ENCODE results near the gene UBA5. TPM values are rescaled to one million over a fixed set of nuclear protein-coding genes. Genes with fewer than 3 reads are reported as not detected.

Gene UBA5
- total RNA-seq, 1 donor from 2014 or later, result 26.5 TPM

DNA sequence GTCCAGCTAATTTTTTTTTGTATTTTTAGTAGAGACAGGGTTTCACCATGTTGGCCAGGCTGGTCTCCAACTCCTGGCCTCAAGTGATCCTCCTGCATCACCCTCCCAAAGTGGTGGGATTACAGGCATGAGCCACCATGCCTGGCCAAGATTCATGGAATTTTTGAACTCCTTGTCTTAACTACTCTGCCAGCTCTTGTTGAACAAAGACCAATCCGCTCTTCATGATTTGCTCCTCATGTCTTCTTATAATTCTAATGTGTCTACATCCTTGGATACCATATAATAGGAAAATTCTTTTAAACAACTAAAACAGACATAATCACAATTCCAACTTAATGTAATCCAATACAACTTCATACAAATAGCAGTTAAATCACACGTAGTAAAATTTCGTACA, 21.3 kb downstream of the UBA5 start:
- Histone ChIP-seq H3K4me3 (no peak overlapping the region), H3K27ac (no peak overlapping the region), H3K4me1 (no peaks in the 10 kb centered on the region), H3K9me3 (no peaks in the 10 kb centered on the region), H3K27me3 (no peaks in the 10 kb centered on the region), H3K36me3 (peaks cover 0 to 57% of the 10 kb centered on the region in 2 donors)
- intact Hi-C loops (cut with DNase I), result no loop called here
- TF ChIP-seq POLR2A (IDR thresholded peaks at IDR 0.05) (no peak), POLR2AphosphoS5 (IDR thresholded peaks at IDR 0.05; ENCODE audit: insufficient read depth in 1 of 2, low read depth in 1 of 2) (no peak)
- TF ChIP-seq, protein P1, sequence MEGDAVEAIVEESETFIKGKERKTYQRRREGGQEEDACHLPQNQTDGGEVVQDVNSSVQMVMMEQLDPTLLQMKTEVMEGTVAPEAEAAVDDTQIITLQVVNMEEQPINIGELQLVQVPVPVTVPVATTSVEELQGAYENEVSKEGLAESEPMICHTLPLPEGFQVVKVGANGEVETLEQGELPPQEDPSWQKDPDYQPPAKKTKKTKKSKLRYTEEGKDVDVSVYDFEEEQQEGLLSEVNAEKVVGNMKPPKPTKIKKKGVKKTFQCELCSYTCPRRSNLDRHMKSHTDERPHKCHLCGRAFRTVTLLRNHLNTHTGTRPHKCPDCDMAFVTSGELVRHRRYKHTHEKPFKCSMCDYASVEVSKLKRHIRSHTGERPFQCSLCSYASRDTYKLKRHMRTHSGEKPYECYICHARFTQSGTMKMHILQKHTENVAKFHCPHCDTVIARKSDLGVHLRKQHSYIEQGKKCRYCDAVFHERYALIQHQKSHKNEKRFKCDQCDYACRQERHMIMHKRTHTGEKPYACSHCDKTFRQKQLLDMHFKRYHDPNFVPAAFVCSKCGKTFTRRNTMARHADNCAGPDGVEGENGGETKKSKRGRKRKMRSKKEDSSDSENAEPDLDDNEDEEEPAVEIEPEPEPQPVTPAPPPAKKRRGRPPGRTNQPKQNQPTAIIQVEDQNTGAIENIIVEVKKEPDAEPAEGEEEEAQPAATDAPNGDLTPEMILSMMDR (IDR thresholded peaks at IDR 0.05), result no peak
- no peak for DNase-seq (ENCODE audit: extremely low spot score in 2 of 2)

- intact Hi-C loops (cut with DNase I), result no loop called here
- Histone ChIP-seq H3K36me3 (peaks cover 5 to 63% of the 10 kb centered on the region in 2 donors), H3K27ac (no peak overlapping the region), H3K9me3 (no peaks in the 10 kb centered on the region), H3K4me3 (no peak overlapping the region), H3K4me1 (no peaks in the 10 kb centered on the region), H3K27me3 (no peaks in the 10 kb centered on the region)
- no peak for TF ChIP-seq POLR2A (IDR thresholded peaks at IDR 0.05)
- no peak for TF ChIP-seq POLR2AphosphoS5 (IDR thresholded peaks at IDR 0.05; ENCODE audit: insufficient read depth in 1 of 2, low read depth in 1 of 2)
- TF ChIP-seq, protein P1 (IDR thresholded peaks at IDR 0.05), result no peak
- DNase-seq (ENCODE audit: extremely low spot score in 2 of 2), result no peak
These were observed 22.1 kb downstream of the UBA5 start for GRCh38 chr3:132682201-132682600.

GRCh38 chr3:132690040-132690439, 29.9 kb downstream of the UBA5 start:
- TF ChIP-seq POLR2A (IDR thresholded peaks at IDR 0.05) (no peak), POLR2AphosphoS5 (IDR thresholded peaks at IDR 0.05; ENCODE audit: insufficient read depth in 1 of 2, low read depth in 1 of 2) (no peak)
- TF ChIP-seq, protein P1 (IDR thresholded peaks at IDR 0.05), result no peak
- H3K27me3 ChIP-seq, result no peaks in the 10 kb centered on the region
- H3K36me3 ChIP-seq, result peaks cover 5 to 82% of the 10 kb centered on the region in 2 donors
- no peak overlapping the region for H3K4me3 ChIP-seq
- H3K9me3 ChIP-seq, result no peaks in the 10 kb centered on the region
- no peaks in the 10 kb centered on the region for H3K4me1 ChIP-seq
- intact Hi-C loops (cut with DNase I), result no loop called here
- no peak overlapping the region for H3K27ac ChIP-seq
- DNase-seq (ENCODE audit: extremely low spot score in 2 of 2), result no peak

DNA sequence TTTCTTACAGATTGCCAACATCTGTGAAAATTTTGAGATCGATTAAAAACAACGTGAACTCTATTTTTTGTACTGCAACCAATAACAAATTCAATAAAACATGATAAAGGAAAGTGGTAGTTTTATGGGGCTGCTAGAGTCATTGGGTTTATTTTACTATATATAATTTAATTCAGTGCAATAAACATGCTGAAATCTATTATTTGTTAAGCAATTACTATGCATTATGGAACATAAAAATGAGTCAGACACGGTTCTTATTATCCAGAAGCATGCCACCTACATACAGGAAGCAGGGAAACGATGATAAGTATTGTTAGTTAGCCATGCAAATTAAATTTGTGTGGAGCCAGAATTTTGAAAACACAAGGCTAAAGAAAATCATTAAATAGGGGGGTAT, 34.9 kb downstream of the UBA5 start:
- no peak for DNase-seq (ENCODE audit: extremely low spot score in 2 of 2)
- H3K9me3 ChIP-seq, result no peaks in the 10 kb centered on the region
- TF ChIP-seq POLR2A (IDR thresholded peaks at IDR 0.05) (no peak), POLR2AphosphoS5 (IDR thresholded peaks at IDR 0.05; ENCODE audit: insufficient read depth in 1 of 2, low read depth in 1 of 2) (no peak)
- TF ChIP-seq, protein P1 (IDR thresholded peaks at IDR 0.05), result no peak
- H3K4me3 ChIP-seq, result no peak overlapping the region
- peaks cover 0 to 78% of the 10 kb centered on the region in 2 donors for H3K36me3 ChIP-seq
- no peaks in the 10 kb centered on the region for H3K27me3 ChIP-seq
- no peak overlapping the region for H3K27ac ChIP-seq
- intact Hi-C loops (cut with DNase I), result no loop called here
- no peaks in the 10 kb centered on the region for H3K4me1 ChIP-seq

DNA sequence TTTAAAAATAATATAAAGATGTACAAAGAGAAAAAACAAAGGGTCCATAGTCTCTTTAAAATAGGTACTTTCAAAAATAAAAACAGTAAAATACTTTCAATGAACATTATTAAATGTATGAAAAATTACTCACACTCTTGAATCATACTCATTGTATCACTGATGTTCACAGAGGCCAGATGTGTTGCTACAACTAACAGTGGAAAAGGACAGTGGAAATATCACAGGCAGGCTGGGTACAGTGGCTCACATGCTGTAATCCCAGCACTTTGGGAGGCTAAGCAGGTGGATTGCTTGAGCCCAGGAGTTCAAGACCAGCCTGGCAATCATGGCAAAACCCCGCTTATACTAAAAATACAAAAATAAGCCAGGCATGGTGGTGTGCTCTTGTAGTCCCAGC, 35.3 kb downstream of the UBA5 start:
- TF ChIP-seq POLR2AphosphoS5 (IDR thresholded peaks at IDR 0.05; ENCODE audit: insufficient read depth in 1 of 2, low read depth in 1 of 2) (no peak), POLR2A (IDR thresholded peaks at IDR 0.05) (no peak)
- TF ChIP-seq, protein P1 (IDR thresholded peaks at IDR 0.05), result no peak
- H3K4me3 ChIP-seq, result no peak overlapping the region
- no peaks in the 10 kb centered on the region for H3K9me3 ChIP-seq
- no peak for DNase-seq (ENCODE audit: extremely low spot score in 2 of 2)
- H3K27ac ChIP-seq, result no peak overlapping the region
- H3K36me3 ChIP-seq, result peaks cover 0 to 77% of the 10 kb centered on the region in 2 donors
- intact Hi-C loops (cut with DNase I), result no loop called here
- H3K4me1 ChIP-seq, result no peaks in the 10 kb centered on the region
- H3K27me3 ChIP-seq, result no peaks in the 10 kb centered on the region
